Upper lobe of left lung (tissue), 6 donors: Measurements from ENCODE around the gene PAPSS1. TPM values are rescaled to one million over a fixed set of nuclear protein-coding genes. Genes with fewer than 3 reads are reported as not detected.

Experiments used
- ATAC-seq, 2 donors: fragments of 200-7000 bp; cut with Tn5 transposase; one replicate each; pipeline ENCODE4 v1.9.1; 2022; ENCODE audit warnings: mild to moderate bottlenecking in 2 of 2, moderate library complexity in 2 of 2; ENCODE audit not compliant: low FRiP score in 2 of 2
- DNase-seq, 2 donors: peaks; one replicate each; pipeline ENCODE4 v3.0.0-alpha.2; 2019 to 2020
- H3K27ac ChIP-seq, 4 donors: fragments of 200-600 bp; sonication (generic); one replicate each; pipeline ENCODE4 v1.5.1; 2016 to 2019
- H3K27me3 ChIP-seq, 4 donors: fragments of 200-600 bp; sonication (generic); one replicate each; pipeline ENCODE4 v1.5.1; 2017 to 2019
- H3K36me3 ChIP-seq, 4 donors: fragments of 200-600 bp; sonication (generic); one replicate each; pipeline ENCODE4 v1.5.1; 2016 to 2019
- H3K4me1 ChIP-seq, 4 donors: fragments of 200-600 bp; sonication (generic); one replicate each; pipeline ENCODE4 v1.5.1; 2018 to 2019
- H3K4me3 ChIP-seq, 4 donors: fragments of 200-600 bp; sonication (generic); one replicate each; pipeline ENCODE4 v1.5.1; 2017 to 2019; ENCODE audit warnings: mild to moderate bottlenecking in 2 of 4, moderate library complexity in 1 of 4
- H3K9me3 ChIP-seq, 4 donors: fragments of 200-600 bp; sonication (generic); one replicate each; pipeline ENCODE4 v1.5.1; 2018 to 2019
- CTCF ChIP-seq, 6 experiments: fragments of 450-650 bp in 4 of 6; fragments of 200-600 bp in 2 of 6; sonication (generic) in 2 of 6; IDR thresholded peaks; one replicate each; pipeline ENCODE4 v1.5.1; 2016 to 2019; ENCODE audit warnings: antibody characterized with exemption in 6 of 6
- EP300 ChIP-seq, 4 donors: sonication (generic); formaldehyde crosslinking; IDR thresholded peaks; one replicate each; pipeline ENCODE4 v1.5.1; 2017; ENCODE audit warnings: antibody characterized with exemption in 4 of 4, control low read depth in 2 of 4
- POLR2A ChIP-seq, 4 donors: fragments of 450-650 bp; IDR thresholded peaks; one replicate each; pipeline ENCODE4 v1.5.1; 2016 to 2017; ENCODE audit warnings: antibody characterized with exemption in 4 of 4, mild to moderate bottlenecking in 2 of 4
- POLR2AphosphoS5 ChIP-seq, 2 donors: sonication (generic); formaldehyde crosslinking; IDR thresholded peaks; one replicate each; pipeline ENCODE4 v1.5.1; 2017; ENCODE audit warnings: antibody characterized with exemption in 2 of 2
- WGBS, 2 donors: methylation state at CpG; one replicate each; pipeline ENCODE4 v1.1.5; 2017 to 2018; 5-methylcytosine and 5-hydroxymethylcytosine counted together
- total RNA-seq, 6 donors: library from RNA; depleted of rRNA in 4 of 6; stranded (reverse); fragments of >200 nt in 4 of 6; gene quantifications; one replicate each; pipeline versions ENCODE4 v1.1.0 to v1.2.1, GENCODE V29; 2016 to 2021
- donor health status: DM: no; HTN: no; CAD: no; lungs with moderate emphysema.
- donor health status: DM: no; HTN: yes; CAD: no; lungs with severe emphysema.

Gene PAPSS1
- total RNA-seq, 6 donors from 2014 or later, result 23.7 to 84.9 (median 55.4) TPM

GRCh38 chr4:107755841-107756356, 35.9 kb upstream of the PAPSS1 start:
- Histone ChIP-seq H3K36me3 (no peaks in the 10 kb centered on the region), H3K27ac (no peak overlapping the region), H3K27me3 (no peaks in the 10 kb centered on the region), H3K4me1 (peaks cover 4 to 6% (median 5%) of the 10 kb centered on the region in 4 donors), H3K4me3 (no peak overlapping the region), H3K9me3 (no peaks in the 10 kb centered on the region)
- peak in 1 of 2 donors; percentile 15 for ATAC-seq
- TF ChIP-seq EP300 (IDR thresholded peaks at IDR 0.05), result no peak
- TF ChIP-seq POLR2A (IDR thresholded peaks at IDR 0.05), result no peak
- TF ChIP-seq CTCF (IDR thresholded peaks at IDR 0.05), result no peak
- no peak for TF ChIP-seq POLR2AphosphoS5 (IDR thresholded peaks at IDR 0.05)
- DNase-seq, result no peak
- WGBS, 2 donors, result 61 to 73% methylated on average over 4 of the region's 4 CpGs

GRCh38 chr4:107751670-107752069, 31.6 kb upstream of the PAPSS1 start:
- Histone ChIP-seq H3K27me3 (no peaks in the 10 kb centered on the region), H3K4me1 (peaks cover 0 to 5% (median 0%) of the 10 kb centered on the region in 4 donors), H3K9me3 (no peaks in the 10 kb centered on the region), H3K4me3 (no peak overlapping the region), H3K36me3 (no peaks in the 10 kb centered on the region), H3K27ac (no peak overlapping the region)
- WGBS, 2 donors, result 82 to 86% methylated on average over 2 of the region's 2 CpGs
- ATAC-seq, result no peak
- no peak for DNase-seq
- no peak for TF ChIP-seq EP300 (IDR thresholded peaks at IDR 0.05)
- no peak for TF ChIP-seq CTCF (IDR thresholded peaks at IDR 0.05)
- TF ChIP-seq POLR2A (IDR thresholded peaks at IDR 0.05), result no peak
- no peak for TF ChIP-seq POLR2AphosphoS5 (IDR thresholded peaks at IDR 0.05)

GRCh38 chr4:107747748-107748486, 27.9 kb upstream of the PAPSS1 start:
- no peaks in the 10 kb centered on the region for H3K4me1 ChIP-seq
- H3K27me3 ChIP-seq, result no peaks in the 10 kb centered on the region
- no peaks in the 10 kb centered on the region for H3K9me3 ChIP-seq
- ATAC-seq (peak in 1 of 2 donors; percentile 66), DNase-seq (peak in 1 of 2 donors; percentile 67)
- WGBS, 2 donors, result 71 to 79% methylated on average over 5 of the region's 5 CpGs
- H3K4me3 ChIP-seq, result no peak overlapping the region
- no peak for TF ChIP-seq POLR2AphosphoS5 (IDR thresholded peaks at IDR 0.05)
- TF ChIP-seq CTCF (IDR thresholded peaks at IDR 0.05), result no peak
- peak in 1 of 4 donors; percentile 40 for TF ChIP-seq EP300 (IDR thresholded peaks at IDR 0.05)
- TF ChIP-seq POLR2A (IDR thresholded peaks at IDR 0.05), result no peak
- H3K27ac ChIP-seq, result no peak overlapping the region
- no peaks in the 10 kb centered on the region for H3K36me3 ChIP-seq

- Histone ChIP-seq H3K9me3 (no peaks in the 10 kb centered on the region), H3K27ac (no peak overlapping the region), H3K4me1 (no peaks in the 10 kb centered on the region), H3K27me3 (no peaks in the 10 kb centered on the region), H3K36me3 (no peaks in the 10 kb centered on the region), H3K4me3 (no peak overlapping the region)
- no peak for ATAC-seq
- DNase-seq, result no peak
- TF ChIP-seq POLR2A (IDR thresholded peaks at IDR 0.05) (no peak), EP300 (IDR thresholded peaks at IDR 0.05) (no peak), CTCF (IDR thresholded peaks at IDR 0.05) (no peak)
- WGBS, 2 donors, result 83 to 97% methylated on average over 1 of the region's 1 CpG
Observed at GRCh38 chr4:107746161-107746560, 26.1 kb upstream of the PAPSS1 start.

- ATAC-seq, result no peak
- TF ChIP-seq EP300 (IDR thresholded peaks at IDR 0.05) (no peak), POLR2A (IDR thresholded peaks at IDR 0.05) (no peak), POLR2AphosphoS5 (IDR thresholded peaks at IDR 0.05) (no peak), CTCF (IDR thresholded peaks at IDR 0.05) (no peak)
- no peak for DNase-seq
- no peaks in the 10 kb centered on the region for H3K27me3 ChIP-seq
- no peaks in the 10 kb centered on the region for H3K4me1 ChIP-seq
- no peak overlapping the region for H3K4me3 ChIP-seq
- H3K9me3 ChIP-seq, result no peaks in the 10 kb centered on the region
- no peak overlapping the region for H3K27ac ChIP-seq
- no peaks in the 10 kb centered on the region for H3K36me3 ChIP-seq
Observed at GRCh38 chr4:107744532-107744931, 24.5 kb upstream of the PAPSS1 start.
